ENCODE measurements around the gene ANP32A.

The ANP32A gene

GRCh38 chr15:68819495-68820294 is 1.0 kb downstream of the ANP32A start:
- DNase-seq (ENCODE audit: low read depth, low spot score), result peak; percentile 64

DNA sequence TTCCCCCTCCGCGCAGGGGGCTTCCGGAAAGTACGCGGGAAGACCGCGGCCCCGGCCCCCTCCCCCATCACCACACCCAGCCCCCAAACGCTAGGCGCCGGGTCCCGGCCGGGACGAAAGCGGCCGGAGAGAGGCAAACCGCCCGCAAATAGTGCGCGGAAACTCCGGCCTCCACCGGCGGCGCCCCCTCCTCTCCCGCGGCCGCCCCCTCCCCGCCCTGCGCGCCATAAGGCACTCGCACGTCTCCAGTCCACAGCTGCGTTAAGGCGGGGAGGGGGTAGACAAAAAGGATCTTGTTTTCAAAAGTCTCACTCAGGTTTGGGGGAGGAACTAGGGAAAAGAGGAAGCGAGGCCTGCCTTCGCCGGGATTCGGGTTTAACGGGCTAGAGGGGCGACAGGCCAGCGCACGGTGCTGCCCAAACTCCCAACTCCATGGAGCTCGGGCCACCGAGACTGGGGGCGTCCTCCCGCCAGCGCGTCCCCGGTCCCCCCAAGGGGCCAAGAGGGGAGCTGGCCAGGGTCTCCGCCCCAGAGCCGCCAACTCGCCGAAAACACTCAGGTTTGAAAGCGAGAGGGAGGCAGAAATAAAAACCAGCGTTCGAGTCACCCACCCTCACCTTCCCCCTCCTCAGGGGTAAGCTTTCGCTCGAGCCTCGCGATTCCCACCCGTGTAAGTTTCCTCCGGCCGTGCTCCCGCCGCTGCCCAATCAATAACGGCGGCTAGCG is 1.8 kb downstream of the ANP32A start:
- DNase-seq (ENCODE audit: low read depth, low spot score), result peak; percentile 55

- peak; percentile 31 for DNase-seq (ENCODE audit: low read depth, low spot score)
Observed at GRCh38 chr15:68818066-68818768, 2.5 kb downstream of the ANP32A start.

DNA sequence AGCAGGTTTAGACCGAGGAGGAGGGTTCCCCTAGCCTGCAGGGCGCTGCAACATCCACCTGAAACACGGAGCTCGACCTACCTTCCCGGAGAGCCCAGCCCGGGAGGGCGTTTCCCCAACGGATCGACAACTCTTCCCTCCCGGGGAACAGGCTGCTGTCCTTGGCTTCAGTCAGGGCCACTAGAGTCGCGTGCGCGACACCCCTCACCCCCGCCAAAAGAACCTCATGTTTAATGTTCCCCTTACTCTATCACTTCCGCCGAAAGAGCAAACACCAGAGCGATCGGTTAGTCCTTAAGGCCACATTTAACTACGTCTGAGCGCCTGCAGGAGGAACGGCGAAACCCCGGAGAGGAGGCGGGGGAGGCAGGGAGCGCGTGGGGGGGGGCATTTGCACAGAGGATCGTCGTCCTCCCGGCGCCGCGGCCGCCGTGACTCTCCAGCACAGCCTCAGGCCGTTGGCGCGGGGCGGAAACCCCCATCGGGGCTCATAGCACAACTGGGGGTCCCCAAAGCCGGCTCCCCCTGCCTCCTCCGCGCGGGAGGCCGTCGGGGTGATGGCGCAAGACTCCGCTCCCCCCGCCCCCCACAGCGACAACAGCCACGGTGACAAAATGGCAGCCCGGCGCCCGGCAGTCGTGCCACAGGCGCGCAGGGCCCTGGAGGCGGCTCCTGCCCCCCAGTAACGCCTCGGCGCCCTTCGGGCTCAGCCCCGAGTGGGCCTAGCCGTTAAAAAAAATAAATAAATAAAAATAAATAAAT is 3.2 kb downstream of the ANP32A start:
- DNase-seq (ENCODE audit: low read depth, low spot score), result peak; percentile 64

- peak; percentile 10 for DNase-seq (ENCODE audit: low read depth, low spot score)
Observed at GRCh38 chr15:68816795-68817303, 3.8 kb downstream of the ANP32A start.

- DNase-seq (ENCODE audit: low read depth, low spot score), result no peak
Observed at GRCh38 chr15:68816158-68816557, 4.5 kb downstream of the ANP32A start.

GRCh38 chr15:68815598-68815997 is 5.1 kb downstream of the ANP32A start:
- no peak for DNase-seq (ENCODE audit: low read depth, low spot score)

- no peak for DNase-seq (ENCODE audit: low read depth, low spot score)
Observed at GRCh38 chr15:68814596-68814995, 6.1 kb downstream of the ANP32A start.

GRCh38 chr15:68812597-68813431 is 7.9 kb downstream of the ANP32A start:
- DNase-seq (ENCODE audit: low read depth, low spot score), result peak; percentile 17

GRCh38 chr15:68812069-68812468 is 8.6 kb downstream of the ANP32A start:
- no peak for DNase-seq (ENCODE audit: low read depth, low spot score)

DNA sequence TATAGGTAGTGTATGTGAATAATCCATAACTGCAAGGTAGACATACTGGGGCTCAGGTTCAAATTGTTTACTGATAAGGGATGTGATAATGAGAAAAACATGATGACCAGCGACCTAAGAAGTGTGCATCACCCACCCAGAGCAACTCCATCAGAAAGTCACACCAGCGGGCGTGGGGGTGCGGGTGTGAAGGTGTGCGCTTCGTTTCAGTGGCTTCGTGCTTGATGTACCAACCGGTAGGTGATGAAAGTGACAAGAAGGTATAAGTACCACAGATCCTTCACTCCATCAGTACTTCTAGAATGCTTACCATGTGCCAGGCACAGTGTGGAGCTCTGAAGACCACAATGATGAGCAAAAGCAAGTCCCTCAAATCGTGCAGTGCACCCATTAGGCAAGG is 11.2 kb downstream of the ANP32A start:
- no peak for DNase-seq (ENCODE audit: low read depth, low spot score)

DNA sequence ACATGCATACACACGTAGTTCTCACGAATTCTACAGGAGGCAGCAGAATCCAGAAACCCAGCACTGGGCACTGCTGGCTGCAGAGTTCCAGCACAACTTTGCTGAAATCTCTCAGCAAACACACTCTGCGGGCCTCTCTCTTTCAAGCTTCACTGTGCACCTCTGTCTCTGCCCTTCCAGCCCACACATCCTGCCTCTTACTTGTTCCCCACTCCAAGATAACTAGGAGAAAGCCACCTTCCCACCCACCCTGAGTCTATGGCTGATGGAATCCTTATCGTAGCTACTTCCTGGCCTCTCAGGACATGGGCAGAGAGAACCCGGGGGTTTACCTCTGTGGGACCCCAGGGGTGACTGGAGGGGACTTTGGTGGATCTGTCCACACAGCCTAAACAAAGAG is 11.9 kb downstream of the ANP32A start:
- DNase-seq (ENCODE audit: low read depth, low spot score), result no peak

DNA sequence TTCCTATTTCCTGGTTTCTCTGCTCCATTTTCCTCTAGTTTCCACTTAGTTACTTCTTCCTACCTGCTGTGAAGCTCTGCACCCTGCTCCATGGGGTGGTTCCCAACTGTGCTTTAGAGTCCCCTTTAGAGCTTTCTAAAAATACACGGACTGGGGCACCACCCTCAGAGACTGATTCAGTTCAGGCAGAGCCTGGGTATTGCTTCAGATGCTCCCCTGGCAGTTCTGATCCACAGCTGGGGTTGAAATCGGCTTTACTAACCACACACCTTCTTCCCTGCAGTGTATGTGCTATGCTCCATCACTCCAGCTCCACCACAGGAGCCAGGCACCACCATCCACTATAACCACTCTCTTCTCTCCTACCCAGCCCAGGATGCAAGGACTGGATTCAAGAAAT is 12.6 kb downstream of the ANP32A start:
- no peak for DNase-seq (ENCODE audit: low read depth, low spot score)

DNA sequence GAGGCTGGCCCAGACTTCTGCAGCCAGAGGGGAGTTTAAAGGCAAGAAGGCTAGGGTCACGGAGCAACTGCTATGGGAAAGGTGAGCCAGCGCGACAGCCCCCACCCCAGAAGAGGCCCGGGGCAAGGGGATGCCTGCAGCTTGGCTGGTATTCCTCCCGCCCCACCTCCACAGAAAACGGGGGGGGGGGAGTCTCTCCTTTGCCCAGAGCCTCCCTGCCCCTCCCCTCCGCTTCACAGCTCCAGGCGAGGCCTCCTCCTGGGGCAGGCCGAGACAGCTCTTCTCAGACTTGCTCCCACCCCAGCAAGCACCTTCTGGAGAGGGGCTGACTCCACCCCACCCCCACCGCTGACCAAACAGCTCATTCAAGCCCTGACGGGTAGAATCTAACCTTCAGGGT is 13.4 kb downstream of the ANP32A start:
- DNase-seq (ENCODE audit: low read depth, low spot score), result peak; percentile 82

- DNase-seq (ENCODE audit: low read depth, low spot score), result no peak
Observed at GRCh38 chr15:68806220-68807060, 14.3 kb downstream of the ANP32A start.

GRCh38 chr15:68802373-68802772 is 18.3 kb downstream of the ANP32A start:
- no peak for DNase-seq (ENCODE audit: low read depth, low spot score)

DNA sequence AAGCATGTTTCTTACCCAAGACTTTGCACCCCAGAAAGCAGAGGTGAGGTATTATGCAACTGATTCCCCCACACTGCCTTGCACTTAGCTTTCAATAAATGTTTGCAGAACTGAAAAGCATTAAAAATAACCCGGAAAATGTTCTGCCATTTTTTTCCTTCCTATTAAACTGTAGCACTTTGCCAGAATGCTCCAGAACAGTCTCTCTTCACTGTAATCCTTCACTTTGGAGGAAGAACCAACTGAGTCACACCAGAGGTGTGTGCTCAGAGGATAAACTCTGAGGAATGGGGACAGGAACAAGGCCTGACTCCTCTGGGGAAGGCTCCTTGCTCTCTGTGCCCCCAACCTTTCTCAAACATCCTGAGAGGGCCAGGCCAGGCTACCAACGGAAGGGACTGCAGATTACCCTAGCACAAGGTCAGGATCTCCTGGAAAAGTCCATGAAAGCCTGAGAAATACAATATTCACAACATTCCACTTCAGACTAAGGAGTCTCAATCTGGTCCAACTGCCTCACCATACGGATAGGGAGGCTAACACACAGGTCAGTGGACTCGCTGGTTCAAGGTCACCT is 19.0 kb downstream of the ANP32A start:
- DNase-seq (ENCODE audit: low read depth, low spot score), result no peak

GRCh38 chr15:68800875-68801274 is 19.8 kb downstream of the ANP32A start:
- DNase-seq (ENCODE audit: low read depth, low spot score), result no peak

DNA sequence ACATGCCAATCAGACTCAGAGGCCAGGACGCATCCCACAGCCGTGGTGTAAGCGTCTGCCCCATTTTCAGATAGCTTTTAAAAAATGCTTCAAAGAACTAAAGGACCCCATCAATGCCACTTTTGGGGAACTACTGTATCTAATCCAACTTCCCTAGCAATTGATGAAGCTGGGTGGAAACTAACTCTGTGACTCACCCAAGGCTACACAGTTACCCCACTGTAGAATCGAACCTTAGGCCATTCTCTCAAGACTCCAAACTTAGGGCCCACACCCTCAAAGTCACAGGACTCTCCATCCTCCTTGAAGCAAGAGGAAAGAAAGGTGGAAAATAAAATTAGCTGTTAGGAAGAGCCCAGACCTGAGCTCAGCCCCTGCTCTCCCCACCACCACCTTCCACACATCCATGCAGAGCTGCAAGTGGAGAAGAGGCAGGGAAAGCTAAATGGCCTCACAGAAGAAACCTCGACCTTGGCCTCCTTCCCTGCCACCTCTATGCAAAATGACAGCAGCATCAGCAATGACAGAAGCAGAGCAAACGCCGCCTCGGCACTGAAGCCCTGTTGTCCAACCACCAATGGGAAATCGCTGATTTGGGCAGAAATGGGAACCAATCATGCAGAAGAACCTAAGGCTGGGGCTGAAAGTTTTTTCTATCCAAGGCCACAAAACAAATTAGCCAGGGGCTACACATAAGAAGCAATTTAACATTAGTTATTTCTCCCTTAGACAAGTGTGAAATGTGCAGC is 22.2 kb downstream of the ANP32A start:
- DNase-seq (ENCODE audit: low read depth, low spot score), result no peak
